ENCODE measurements around the gene TMEM150C.

Gene TMEM150C

GRCh38 chr4:82510216-82510615 lies 51.6 kb downstream of the TMEM150C start:
- TF ChIP-seq CTCF (IDR thresholded peaks at IDR 0.05; ENCODE audit: control insufficient read depth, insufficient read depth, low read depth, low read length, missing control alignments): no peak
- H3K4me3 ChIP-seq (ENCODE audit: control insufficient read depth, low read depth, low read length): no peak overlapping the region
- no peak for DNase-seq (ENCODE audit: low read depth)

- DNase-seq (ENCODE audit: low read depth): no peak
- TF ChIP-seq CTCF (IDR thresholded peaks at IDR 0.05; ENCODE audit: control insufficient read depth, insufficient read depth, low read depth, low read length, missing control alignments): no peak
- H3K4me3 ChIP-seq (ENCODE audit: control insufficient read depth, low read depth, low read length): no peak overlapping the region
These were observed 52.9 kb downstream of the TMEM150C start for GRCh38 chr4:82508806-82509428.

GRCh38 chr4:82508011-82508410 lies 53.8 kb downstream of the TMEM150C start:
- TF ChIP-seq CTCF (IDR thresholded peaks at IDR 0.05; ENCODE audit: control insufficient read depth, insufficient read depth, low read depth, low read length, missing control alignments): no peak
- no peak overlapping the region for H3K4me3 ChIP-seq (ENCODE audit: control insufficient read depth, low read depth, low read length)
- no peak for DNase-seq (ENCODE audit: low read depth)

GRCh38 chr4:82501154-82501442 lies 60.7 kb downstream of the TMEM150C start:
- no peak for TF ChIP-seq CTCF (IDR thresholded peaks at IDR 0.05; ENCODE audit: control insufficient read depth, insufficient read depth, low read depth, low read length, missing control alignments)

GRCh38 chr4:82500435-82501153 lies 61.2 kb downstream of the TMEM150C start:
- DNase-seq (ENCODE audit: low read depth): peak; percentile 51
- no peak overlapping the region for H3K4me3 ChIP-seq (ENCODE audit: control insufficient read depth, low read depth, low read length)
- TF ChIP-seq CTCF (IDR thresholded peaks at IDR 0.05; ENCODE audit: control insufficient read depth, insufficient read depth, low read depth, low read length, missing control alignments): no peak

More at GRCh38 chr4:82501154-82501442, 60.7 kb downstream of the TMEM150C start:
- H3K4me3 ChIP-seq (ENCODE audit: control insufficient read depth, low read depth, low read length): no peak overlapping the region
- no peak for DNase-seq (ENCODE audit: low read depth)

- DNase-seq (ENCODE audit: low read depth): peak; percentile 8
- no peak for TF ChIP-seq CTCF (IDR thresholded peaks at IDR 0.05; ENCODE audit: control insufficient read depth, insufficient read depth, low read depth, low read length, missing control alignments)
- H3K4me3 ChIP-seq (ENCODE audit: control insufficient read depth, low read depth, low read length): no peak overlapping the region
These were observed 61.9 kb downstream of the TMEM150C start for GRCh38 chr4:82499738-82500434.

All from AG09309 (cell line).